Mesenteric fat pad (tissue), 1 donor: Measurements from ENCODE around the gene DNAAF2. TPM values are rescaled to one million over a fixed set of nuclear protein-coding genes. Genes with fewer than 3 reads are reported as not detected.
"Not testable (repeated sequence)": the region's sequence is repeated elsewhere in the genome, so short reads cannot be mapped to it uniquely, and the experiment has no call there.

Experiments used
- DNase-seq: peaks from one replicate; pipeline ENCODE4 v3.0.0-alpha.2; 2020; ENCODE audit warnings: low spot score
- long read RNA-seq: library from polyadenylated mRNA; unstranded; transcript quantifications from one replicate; pipeline ENCODE4 v2.0.0, GENCODE V29; 2020
- total RNA-seq: library from RNA; stranded (reverse); fragmentation: NEBNext Ultra II Directional; extraction: Animal tissue kit (Norgen Biotek cat#: 25700); gene quantifications from one replicate; pipeline ENCODE4 v1.2.1, GENCODE V29; 2021
- donor health status: DM: yes; HTN: yes; CAD: no.

DNAAF2 gene, protein sequence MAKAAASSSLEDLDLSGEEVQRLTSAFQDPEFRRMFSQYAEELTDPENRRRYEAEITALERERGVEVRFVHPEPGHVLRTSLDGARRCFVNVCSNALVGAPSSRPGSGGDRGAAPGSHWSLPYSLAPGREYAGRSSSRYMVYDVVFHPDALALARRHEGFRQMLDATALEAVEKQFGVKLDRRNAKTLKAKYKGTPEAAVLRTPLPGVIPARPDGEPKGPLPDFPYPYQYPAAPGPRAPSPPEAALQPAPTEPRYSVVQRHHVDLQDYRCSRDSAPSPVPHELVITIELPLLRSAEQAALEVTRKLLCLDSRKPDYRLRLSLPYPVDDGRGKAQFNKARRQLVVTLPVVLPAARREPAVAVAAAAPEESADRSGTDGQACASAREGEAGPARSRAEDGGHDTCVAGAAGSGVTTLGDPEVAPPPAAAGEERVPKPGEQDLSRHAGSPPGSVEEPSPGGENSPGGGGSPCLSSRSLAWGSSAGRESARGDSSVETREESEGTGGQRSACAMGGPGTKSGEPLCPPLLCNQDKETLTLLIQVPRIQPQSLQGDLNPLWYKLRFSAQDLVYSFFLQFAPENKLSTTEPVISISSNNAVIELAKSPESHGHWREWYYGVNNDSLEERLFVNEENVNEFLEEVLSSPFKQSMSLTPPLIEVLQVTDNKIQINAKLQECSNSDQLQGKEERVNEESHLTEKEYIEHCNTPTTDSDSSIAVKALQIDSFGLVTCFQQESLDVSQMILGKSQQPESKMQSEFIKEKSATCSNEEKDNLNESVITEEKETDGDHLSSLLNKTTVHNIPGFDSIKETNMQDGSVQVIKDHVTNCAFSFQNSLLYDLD
- total RNA-seq = 7.5 TPM
- long read RNA-seq, transcript DNAAF2-202 (2 exons, 2,819 nt) = minor isoform, 21 of 60 reads
- long read RNA-seq, transcript DNAAF2-201 (3 exons, 2,963 nt) = major isoform, 33 of 60 reads
- long read RNA-seq, partial matches to known transcripts = 0 of 60 reads
- long read RNA-seq, other reads (novel, unspliced or antisense) = 6 of 60 reads

DNA sequence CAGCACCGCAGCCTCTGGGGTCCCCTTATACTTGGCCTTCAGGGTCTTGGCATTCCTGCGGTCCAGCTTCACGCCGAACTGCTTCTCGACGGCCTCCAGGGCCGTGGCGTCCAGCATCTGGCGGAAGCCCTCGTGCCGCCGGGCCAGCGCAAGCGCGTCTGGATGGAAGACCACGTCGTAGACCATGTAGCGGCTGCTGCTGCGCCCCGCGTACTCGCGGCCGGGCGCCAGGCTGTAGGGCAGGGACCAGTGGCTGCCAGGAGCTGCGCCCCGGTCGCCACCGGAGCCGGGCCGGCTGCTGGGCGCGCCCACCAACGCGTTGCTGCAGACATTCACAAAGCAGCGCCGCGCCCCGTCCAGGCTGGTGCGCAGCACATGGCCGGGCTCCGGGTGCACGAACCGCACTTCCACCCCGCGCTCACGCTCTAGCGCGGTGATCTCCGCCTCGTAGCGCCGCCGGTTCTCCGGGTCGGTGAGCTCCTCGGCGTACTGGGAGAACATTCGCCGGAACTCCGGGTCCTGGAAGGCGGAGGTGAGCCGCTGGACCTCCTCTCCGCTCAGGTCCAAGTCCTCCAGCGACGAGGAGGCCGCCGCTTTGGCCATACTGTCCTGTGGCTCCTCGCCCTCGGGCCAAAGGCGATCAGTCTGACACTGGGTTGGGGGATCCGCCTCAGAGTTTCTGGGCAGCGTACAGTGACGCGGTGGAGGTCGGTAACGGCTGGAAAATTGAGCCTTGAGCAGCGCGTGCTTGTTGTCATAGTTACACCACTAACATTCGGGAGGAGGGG, at the start of gene DNAAF2:
TSS of gene DNAAF2 (minus strand) at position 698 of the 788 bp plus-strand sequence. CDS start at position 603, 95 bp downstream.
- DNase-seq = no peak

DNA sequence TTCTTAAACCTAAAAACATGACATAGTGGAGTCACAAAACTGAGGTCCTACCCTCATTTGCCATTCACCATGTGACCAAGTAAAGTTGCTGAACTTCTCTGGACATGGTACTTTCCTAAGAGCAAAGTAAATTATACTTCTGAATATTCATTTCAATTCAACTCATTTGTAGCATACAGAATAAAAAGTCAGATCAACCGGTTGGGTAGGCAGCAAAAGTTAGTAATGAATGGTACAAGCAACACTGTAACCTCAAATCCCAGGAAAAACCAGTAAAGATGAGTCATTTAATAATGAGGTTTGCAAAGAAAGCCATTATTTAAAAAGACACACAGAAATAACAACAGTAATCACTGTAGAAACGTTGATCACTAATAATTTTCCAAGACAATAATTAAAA, 44.2 kb upstream of the DNAAF2 start:
- DNase-seq = no peak

DNA sequence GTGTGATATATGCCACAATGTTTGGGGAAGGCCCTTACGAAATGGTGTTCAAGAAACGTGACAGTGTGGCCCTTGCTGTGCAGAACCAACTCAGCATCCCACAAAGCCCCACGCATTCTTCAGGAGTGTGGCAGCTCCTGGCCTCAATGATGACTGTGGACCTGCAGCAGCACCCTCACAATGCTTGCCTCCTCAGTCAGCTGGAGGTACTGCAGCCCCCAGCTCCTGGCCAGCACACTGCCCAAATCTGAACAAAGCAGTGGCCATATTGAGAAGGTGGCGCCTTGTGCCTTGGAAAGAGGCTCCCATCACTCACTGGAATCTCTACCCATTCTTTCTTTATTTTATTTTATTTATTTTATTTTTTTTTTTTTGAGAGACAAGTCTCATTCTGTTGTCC, 42.6 kb upstream of the DNAAF2 start:
- DNase-seq = no peak

- no peak for DNase-seq
These were observed 38.5 kb upstream of the DNAAF2 start for GRCh38 chr14:49673586-49673985.

GRCh38 chr14:49670475-49670874, 35.4 kb upstream of the DNAAF2 start:
- no peak for DNase-seq

GRCh38 chr14:49659526-49660455, 24.7 kb upstream of the DNAAF2 start:
- no peak for DNase-seq

DNA sequence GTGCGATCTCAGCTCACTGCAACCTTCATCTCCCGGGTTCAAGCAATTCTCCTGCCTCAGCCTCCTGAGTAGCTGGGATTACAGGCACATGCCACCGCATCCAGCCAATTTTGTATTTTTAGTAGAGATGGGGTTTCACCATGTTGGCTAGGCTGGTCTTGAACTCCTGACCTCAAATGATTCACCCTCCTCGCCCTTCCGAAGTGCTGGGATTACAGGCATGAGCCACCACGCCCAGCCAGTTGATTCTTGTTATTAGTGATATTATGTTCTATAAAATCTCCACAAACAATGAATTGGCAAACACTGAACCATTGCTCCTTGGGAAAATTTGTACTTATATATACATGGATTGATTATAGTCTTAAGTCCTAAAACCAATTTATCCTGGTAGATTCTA, 22.5 kb upstream of the DNAAF2 start:
- not testable (repeated sequence) for DNase-seq

DNA sequence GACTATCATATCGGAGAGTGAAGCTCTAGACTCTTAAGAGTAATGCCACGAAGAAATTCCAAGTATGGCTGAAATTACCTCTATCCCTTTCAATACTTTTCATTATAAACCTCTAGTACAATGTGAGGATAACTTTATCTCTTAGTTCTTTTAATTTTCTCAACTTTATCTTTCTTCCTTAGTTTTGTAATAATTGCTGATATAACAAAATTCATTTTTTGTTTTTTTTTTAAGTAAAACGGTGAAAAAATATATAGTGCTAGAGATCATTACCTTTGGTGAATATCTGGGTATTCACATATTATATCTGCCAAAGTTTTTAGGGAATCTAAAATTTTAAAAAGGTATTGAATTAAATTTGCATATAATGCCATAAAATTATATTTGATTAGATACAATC, 19.5 kb upstream of the DNAAF2 start:
- DNase-seq = no peak

- no peak for DNase-seq
These were observed 18.5 kb upstream of the DNAAF2 start for GRCh38 chr14:49653508-49653907.

GRCh38 chr14:49642163-49642562, 7.1 kb upstream of the DNAAF2 start:
- no peak for DNase-seq

DNA sequence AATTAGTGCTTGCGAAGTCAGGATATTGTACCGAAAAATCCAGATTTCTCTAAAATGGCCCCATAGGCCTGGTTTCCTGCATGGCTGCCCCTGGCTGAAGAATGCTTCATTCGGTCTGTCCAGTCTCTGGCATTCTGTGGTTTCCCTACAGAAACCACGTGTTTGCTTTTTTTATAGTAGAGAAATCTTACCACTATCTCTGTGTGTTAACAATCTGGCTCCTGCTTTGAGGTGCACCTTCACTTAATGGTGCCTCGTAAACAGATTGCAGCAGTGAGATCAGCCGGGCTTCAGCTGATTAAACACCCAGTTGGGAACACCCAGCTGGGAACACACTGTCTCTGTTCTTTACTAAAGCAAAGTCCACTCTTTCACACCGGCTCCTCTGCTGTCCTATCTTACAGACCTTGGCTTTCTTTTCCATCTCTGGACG, 6.7 kb upstream of the DNAAF2 start:
- no peak for DNase-seq

DNA sequence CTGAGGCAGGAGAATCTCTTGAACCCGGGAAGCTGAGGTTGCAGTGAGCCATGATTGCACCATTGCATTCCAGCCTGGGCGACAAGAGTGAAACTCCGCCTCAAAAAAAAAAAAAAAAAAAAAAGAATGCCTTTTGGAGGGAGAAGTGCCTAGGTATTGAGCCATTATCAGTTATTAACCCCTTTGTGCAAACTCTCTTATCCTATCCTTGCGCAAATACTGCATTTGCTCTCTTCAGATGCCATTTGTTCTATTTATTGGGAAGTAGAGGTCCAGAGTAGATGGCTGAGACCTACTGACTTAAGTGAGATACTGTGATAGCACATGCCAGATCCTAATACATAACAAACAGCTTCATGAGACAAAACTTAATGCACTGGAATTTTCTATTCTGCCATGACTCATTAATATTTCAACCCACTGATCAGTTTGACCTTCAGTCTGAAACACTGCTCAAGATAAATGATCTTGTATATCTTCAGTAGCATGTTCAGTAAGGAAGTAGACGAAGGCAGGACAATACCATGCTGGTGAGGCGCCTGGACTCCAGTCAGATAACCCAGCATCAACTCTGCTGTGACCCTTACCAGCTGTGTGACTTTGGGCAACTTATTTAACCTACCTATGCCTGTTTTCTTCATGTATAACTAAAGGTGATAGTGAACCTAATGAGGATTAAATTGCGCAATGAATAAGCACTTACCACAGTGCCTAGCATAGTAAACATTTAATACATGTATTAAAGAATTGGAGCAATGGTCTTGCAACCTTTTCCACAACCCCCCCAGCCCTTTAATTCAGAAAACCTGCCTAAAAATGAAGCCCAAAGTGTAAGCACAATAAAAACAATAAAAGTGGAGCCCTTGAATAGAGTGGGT, 5.7 kb upstream of the DNAAF2 start:
- DNase-seq = no peak

DNA sequence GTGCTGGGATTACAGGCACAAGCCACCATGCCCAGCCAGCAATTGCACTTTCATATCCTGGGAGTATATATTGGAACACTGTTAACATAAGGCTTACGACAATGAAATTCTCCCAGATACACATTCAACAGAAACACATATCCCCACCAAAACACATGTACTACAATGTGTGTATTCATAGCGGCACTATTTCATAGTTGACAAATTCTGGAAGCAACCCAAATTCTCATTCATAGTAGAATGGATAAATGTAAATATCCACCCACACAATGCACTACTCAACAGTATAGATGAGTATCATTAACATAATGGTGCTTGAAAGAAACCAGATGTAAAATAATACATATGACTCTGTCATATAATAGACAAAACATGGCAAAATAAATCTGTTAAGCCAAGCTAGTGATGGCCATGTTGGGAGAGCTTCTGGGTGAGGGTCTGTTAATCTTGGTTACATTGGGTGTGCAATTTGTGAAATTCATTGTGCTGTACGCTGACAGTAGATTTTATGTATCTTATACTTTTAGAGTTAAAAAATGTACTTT, 2.6 kb upstream of the DNAAF2 start:
- no peak for DNase-seq

GRCh38 chr14:49636866-49637265, 1.8 kb upstream of the DNAAF2 start:
- DNase-seq = no peak

GRCh38 chr14:49633640-49634546, 1.2 kb downstream of the DNAAF2 start:
- DNase-seq = peak; percentile 98

DNA sequence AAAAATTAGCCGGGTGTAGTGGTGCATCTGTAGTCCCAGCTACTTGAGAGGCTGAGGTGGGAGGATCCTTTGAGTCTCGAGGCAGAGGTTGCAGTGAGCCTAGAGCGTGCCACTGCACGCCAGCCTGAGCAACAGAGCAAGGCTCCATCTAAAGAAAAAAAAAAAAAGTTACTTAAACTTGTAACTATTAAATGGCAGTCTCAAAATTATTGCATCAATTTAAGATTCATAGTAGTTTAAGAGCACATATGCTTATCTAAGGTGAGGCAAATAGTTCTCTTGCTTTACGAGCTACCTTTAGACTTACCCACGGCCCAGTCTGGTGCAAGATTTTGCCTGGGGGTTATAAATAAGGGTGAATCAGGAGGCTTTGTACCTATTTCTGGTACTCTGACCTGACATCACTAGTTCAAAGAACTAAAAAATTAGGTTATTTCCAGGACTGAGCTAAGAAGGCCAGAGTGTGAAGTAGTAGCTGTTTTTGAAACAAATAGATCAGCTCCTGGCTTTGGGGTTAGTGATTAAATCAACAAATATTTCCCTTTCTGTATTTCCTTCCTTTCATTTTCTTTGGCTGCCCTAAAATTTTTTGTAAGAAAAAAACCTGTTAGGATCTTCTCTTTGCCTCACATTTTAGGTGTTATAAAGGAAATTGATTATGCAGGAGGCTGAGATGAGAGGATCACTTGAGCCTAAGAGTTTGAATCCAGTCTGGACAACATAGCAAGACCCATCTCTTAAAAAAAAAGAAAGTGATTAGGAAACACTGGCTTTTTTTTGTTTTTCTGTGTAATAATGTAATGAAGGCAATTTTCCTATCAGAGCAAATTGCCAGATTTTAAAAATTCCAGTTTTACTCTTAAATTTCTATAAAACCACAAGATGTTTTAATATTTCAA, 10.9 kb downstream of the DNAAF2 start:
- no peak for DNase-seq

GRCh38 chr14:49623387-49623786, 11.7 kb downstream of the DNAAF2 start:
- DNase-seq = no peak
